Thyroid gland (tissue), 4 donors: ENCODE data around the gene NCKAP5. TPM values are rescaled to one million over a fixed set of nuclear protein-coding genes. Genes with fewer than 3 reads are reported as not detected.
A peak's percentile ranks its signal among the peaks of the same experiment; 100 is the strongest.

Source experiments
- DNase-seq, 2 donors: peaks; one replicate each; pipeline ENCODE4 v3.0.0-alpha.2; 2019
- H3K27ac ChIP-seq, 3 donors: fragments of 200-600 bp; sonication (generic); 1 replicate in 2 of 3; 2 replicates in 1 of 3; pipeline ENCODE4 v1.5.1; 2016 to 2019; ENCODE audit warnings: mild to moderate bottlenecking in 1 of 3, moderate library complexity in 1 of 3
- H3K27me3 ChIP-seq: fragments of 200-600 bp; sonication (generic); one replicate; pipeline ENCODE4 v1.5.1; 2019
- H3K36me3 ChIP-seq, 2 donors: fragments of 200-600 bp; sonication (generic); one replicate each; pipeline ENCODE4 v1.5.1; 2016 to 2019
- H3K4me1 ChIP-seq, 2 donors: fragments of 200-600 bp; sonication (generic); one replicate each; pipeline ENCODE4 v1.5.1; 2017 to 2019
- H3K4me3 ChIP-seq, 3 donors: fragments of 200-600 bp; sonication (generic); replicated peaks in 1 of 3; 1 replicate in 2 of 3; 2 replicates in 1 of 3; pipeline ENCODE4 v1.5.1; 2016; ENCODE audit warnings: mild to moderate bottlenecking in 1 of 3
- H3K9me3 ChIP-seq: fragments of 200-600 bp; sonication (generic); one replicate; pipeline ENCODE4 v1.5.1; 2017
- POLR2A ChIP-seq, 2 donors: fragments of 450-650 bp; IDR thresholded peaks; one replicate each; pipeline ENCODE4 v1.6.1; 2017; ENCODE audit warnings: antibody characterized with exemption in 2 of 2, mild to moderate bottlenecking in 2 of 2, moderate library complexity in 1 of 2
- WGBS, 2 donors: methylation state at CpG; one replicate each; pipeline ENCODE4 v1.1.5; 2017; 5-methylcytosine and 5-hydroxymethylcytosine counted together
- intact Hi-C: fragments of 100-400 bp; cut with DNase I; formaldehyde crosslinking; loops from one replicate; pipeline ENCODE4 v1.15.1; 2023
- total RNA-seq, 4 donors: library from RNA; depleted of rRNA; stranded (reverse); fragments of >200 nt; gene quantifications; one replicate each; pipeline ENCODE4 v1.2.3, GENCODE V29; 2016
- TF ChIP-seq, protein P1 (sequence below), 6 experiments: fragments of 200-600 bp in 3 of 6; fragments of 450-650 bp in 3 of 6; sonication (generic) in 3 of 6; IDR thresholded peaks; one replicate each; pipeline ENCODE4 v1.5.1; 2016 to 2019; ENCODE audit warnings: antibody characterized with exemption in 6 of 6, mild to moderate bottlenecking in 2 of 6, inconsistent platforms in 1 of 6, moderate library complexity in 1 of 6

NCKAP5 gene
- total RNA-seq, 4 donors from 2014 or later: 0.45 to 1.2 (median 0.76) TPM

DNA sequence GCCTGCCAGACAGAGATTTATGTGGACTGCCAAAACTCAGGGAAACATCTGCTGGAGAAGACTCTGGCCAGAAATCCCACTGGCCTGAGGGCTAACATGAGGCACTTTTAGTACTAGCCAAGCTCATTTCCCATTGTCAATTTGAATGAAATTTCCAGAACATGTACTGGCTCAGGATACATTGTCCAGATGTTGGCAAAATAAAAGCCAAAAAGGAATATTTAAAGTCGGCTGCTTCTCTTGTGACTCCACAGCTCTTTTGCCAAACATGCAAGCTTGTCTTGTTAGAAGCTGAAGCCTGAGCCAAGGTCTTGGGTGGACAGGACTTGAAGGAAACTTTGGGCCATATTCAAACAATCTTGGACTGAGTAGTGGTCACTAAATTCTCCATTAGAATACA lies 215.5 kb downstream of the NCKAP5 start:
- WGBS, 2 donors: 44 to 72% methylated on average over 1 of the region's 1 CpG
- TF ChIP-seq, protein P1, sequence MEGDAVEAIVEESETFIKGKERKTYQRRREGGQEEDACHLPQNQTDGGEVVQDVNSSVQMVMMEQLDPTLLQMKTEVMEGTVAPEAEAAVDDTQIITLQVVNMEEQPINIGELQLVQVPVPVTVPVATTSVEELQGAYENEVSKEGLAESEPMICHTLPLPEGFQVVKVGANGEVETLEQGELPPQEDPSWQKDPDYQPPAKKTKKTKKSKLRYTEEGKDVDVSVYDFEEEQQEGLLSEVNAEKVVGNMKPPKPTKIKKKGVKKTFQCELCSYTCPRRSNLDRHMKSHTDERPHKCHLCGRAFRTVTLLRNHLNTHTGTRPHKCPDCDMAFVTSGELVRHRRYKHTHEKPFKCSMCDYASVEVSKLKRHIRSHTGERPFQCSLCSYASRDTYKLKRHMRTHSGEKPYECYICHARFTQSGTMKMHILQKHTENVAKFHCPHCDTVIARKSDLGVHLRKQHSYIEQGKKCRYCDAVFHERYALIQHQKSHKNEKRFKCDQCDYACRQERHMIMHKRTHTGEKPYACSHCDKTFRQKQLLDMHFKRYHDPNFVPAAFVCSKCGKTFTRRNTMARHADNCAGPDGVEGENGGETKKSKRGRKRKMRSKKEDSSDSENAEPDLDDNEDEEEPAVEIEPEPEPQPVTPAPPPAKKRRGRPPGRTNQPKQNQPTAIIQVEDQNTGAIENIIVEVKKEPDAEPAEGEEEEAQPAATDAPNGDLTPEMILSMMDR (IDR thresholded peaks at IDR 0.05): no peak
- no peak for TF ChIP-seq POLR2A (IDR thresholded peaks at IDR 0.05)
- Histone ChIP-seq H3K27me3 (no peaks in the 10 kb centered on the region), H3K27ac (no peak overlapping the region), H3K36me3 (no peaks in the 10 kb centered on the region), H3K9me3 (no peaks in the 10 kb centered on the region), H3K4me3 (no peak overlapping the region), H3K4me1 (no peaks in the 10 kb centered on the region)
- intact Hi-C loops: no loop called here
- DNase-seq: no peak

DNA sequence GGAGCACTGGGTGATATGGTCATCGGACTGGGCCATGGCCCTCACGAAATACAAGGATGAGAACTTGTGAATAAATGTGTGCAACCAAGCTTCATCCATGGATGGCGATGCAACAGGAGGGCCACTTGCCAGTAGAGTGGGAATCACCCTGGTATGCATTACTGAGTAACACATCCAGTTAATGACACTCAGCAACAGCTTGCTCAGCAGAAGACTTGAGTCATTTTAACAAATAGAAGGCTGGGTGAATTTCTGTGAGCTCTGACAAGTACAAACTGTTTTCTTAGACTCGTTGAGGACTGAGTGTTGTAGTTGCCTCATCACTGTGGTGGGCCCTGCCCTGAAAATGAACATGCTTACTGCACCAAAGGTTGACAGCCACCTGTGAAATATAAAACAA lies 221.6 kb downstream of the NCKAP5 start:
- DNase-seq: peak; percentile 3 to 4

DNA sequence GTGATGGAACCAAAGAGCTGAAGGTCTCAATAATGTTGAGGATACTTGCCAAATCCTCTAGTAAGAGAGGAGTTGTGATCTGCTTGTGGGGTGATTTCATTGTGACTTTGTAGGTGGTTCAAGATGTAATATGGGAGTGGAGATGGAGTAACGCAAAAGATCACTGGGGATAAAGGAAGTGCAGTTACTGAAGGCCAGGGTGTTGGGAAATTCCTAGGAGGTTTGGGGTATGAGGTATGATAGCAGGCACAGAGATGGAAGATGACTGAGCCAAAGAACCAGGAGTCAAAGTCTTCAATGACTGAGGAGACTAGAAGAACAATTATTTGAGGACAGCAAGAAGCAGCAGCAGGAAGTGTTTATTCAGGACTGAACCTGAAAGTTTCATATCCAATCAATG lies 222.6 kb downstream of the NCKAP5 start:
- H3K27ac ChIP-seq: no peak overlapping the region
- WGBS, 2 donors: 89 to 93% methylated on average over 1 of the region's 1 CpG
- no peak overlapping the region for H3K4me3 ChIP-seq
- no peaks in the 10 kb centered on the region for H3K9me3 ChIP-seq
- DNase-seq: no peak
- H3K36me3 ChIP-seq: no peaks in the 10 kb centered on the region
- H3K4me1 ChIP-seq: no peaks in the 10 kb centered on the region
- no peak for TF ChIP-seq POLR2A (IDR thresholded peaks at IDR 0.05)
- TF ChIP-seq, protein P1 (IDR thresholded peaks at IDR 0.05): no peak
- no peaks in the 10 kb centered on the region for H3K27me3 ChIP-seq
- intact Hi-C loops: no loop called here

More for the DNA sequence above, 221.6 kb downstream of the NCKAP5 start:
- Histone ChIP-seq H3K4me1 (no peaks in the 10 kb centered on the region), H3K9me3 (no peaks in the 10 kb centered on the region), H3K36me3 (no peaks in the 10 kb centered on the region), H3K4me3 (no peak overlapping the region), H3K27ac (no peak overlapping the region), H3K27me3 (no peaks in the 10 kb centered on the region)
- WGBS, 2 donors: 34 to 36% methylated on average over 4 of the region's 4 CpGs
- intact Hi-C loops: no loop called here
- TF ChIP-seq, protein P1 (IDR thresholded peaks at IDR 0.05): no peak
- no peak for TF ChIP-seq POLR2A (IDR thresholded peaks at IDR 0.05)

- intact Hi-C loops: no loop called here
- 92 to 95% methylated on average over 6 of the region's 6 CpGs for WGBS, 2 donors
- Histone ChIP-seq H3K4me1 (no peaks in the 10 kb centered on the region), H3K27ac (no peak overlapping the region), H3K4me3 (no peak overlapping the region), H3K36me3 (no peaks in the 10 kb centered on the region), H3K27me3 (no peaks in the 10 kb centered on the region), H3K9me3 (no peaks in the 10 kb centered on the region)
- DNase-seq: no peak
- TF ChIP-seq, protein P1 (IDR thresholded peaks at IDR 0.05): no peak
- TF ChIP-seq POLR2A (IDR thresholded peaks at IDR 0.05): no peak
Observed at GRCh38 chr2:133344849-133345248, 223.4 kb downstream of the NCKAP5 start.

GRCh38 chr2:133343018-133343352 lies 225.3 kb downstream of the NCKAP5 start:
- no peak overlapping the region for H3K4me3 ChIP-seq
- H3K9me3 ChIP-seq: no peaks in the 10 kb centered on the region
- H3K4me1 ChIP-seq: no peaks in the 10 kb centered on the region
- no peak for DNase-seq
- intact Hi-C loops: no loop called here
- H3K27ac ChIP-seq: no peak overlapping the region
- H3K36me3 ChIP-seq: no peaks in the 10 kb centered on the region
- no peaks in the 10 kb centered on the region for H3K27me3 ChIP-seq
- no peak for TF ChIP-seq POLR2A (IDR thresholded peaks at IDR 0.05)
- TF ChIP-seq, protein P1 (IDR thresholded peaks at IDR 0.05): no peak
